ENCODE data around the gene PGAP3. TPM values are rescaled to one million over a fixed set of nuclear protein-coding genes. Genes with fewer than 3 reads are reported as not detected.
"Not testable (repeated sequence)": the region's sequence is repeated elsewhere in the genome, so short reads cannot be mapped to it uniquely, and the experiment has no call there.

Gene PGAP3
- total and polyA plus RNA-seq, 2 of the 4 experiments (the other 2 are of a cell fraction): 4.3 to 9.8 TPM

- H2AK5ac ChIP-seq (ENCODE audit: low read depth, low read length); H4K5ac ChIP-seq (ENCODE audit: low read depth, low read length); H4K20me1 ChIP-seq (ENCODE audit: insufficient read depth, low read length); H3K9ac ChIP-seq (ENCODE audit: low read depth, low read length); H4K8ac ChIP-seq (ENCODE audit: low read depth in 2 of 2, low read length in 2 of 2); H2BK120ac ChIP-seq (ENCODE audit: low read depth, low read length); H3K27me3 ChIP-seq (ENCODE audit: control insufficient read depth, insufficient read depth, low read length); ATAC-seq (ENCODE audit: low read depth); H3K56ac ChIP-seq (ENCODE audit: extremely low read depth, insufficient read depth, low read length); H3K27ac ChIP-seq (ENCODE audit: insufficient read depth, low read length); CTCF ChIA-PET; intact Hi-C loops (cut with micrococcal nuclease); H3K4me1 ChIP-seq (ENCODE audit: control insufficient read depth, insufficient read depth, low read length); H2AK9ac ChIP-seq (replicated peaks; ENCODE audit: low read depth, low read length, poor library complexity); H3K9me1 ChIP-seq (ENCODE audit: insufficient read depth, low read length); H2AFZ ChIP-seq (replicated peaks; ENCODE audit: low read length, poor library complexity); H4K91ac ChIP-seq (ENCODE audit: insufficient read depth, low read depth, low read length); H3K4ac ChIP-seq (ENCODE audit: low read depth, low read length); H2BK20ac ChIP-seq (ENCODE audit: low read depth, low read length); H3K18ac ChIP-seq (ENCODE audit: low read depth, low read length); H2BK15ac ChIP-seq (ENCODE audit: low read depth, low read length); H3K4me2 ChIP-seq (ENCODE audit: low read depth, low read length); H2BK5ac ChIP-seq (ENCODE audit: low read depth, low read length, poor library complexity, severe bottlenecking); H3K23ac ChIP-seq (ENCODE audit: low read depth, low read length); H3K9me3 ChIP-seq (ENCODE audit: control insufficient read depth, insufficient read depth, low read length); dilution Hi-C loops (cut with HindIII; ENCODE audit: low sequenced_read_pairs, unreplicated experiment); BruUV-seq (replicated peaks); POLR2A ChIA-PET (ENCODE audit: unreplicated experiment); DNase-seq; in situ Hi-C loops (cut with MboI; ENCODE audit: low sequenced_read_pairs); H3K14ac ChIP-seq (replicated peaks; ENCODE audit: low read depth, low read length); H3K4me3 ChIP-seq (ENCODE audit: insufficient read depth, low read depth, low read length): not testable (repeated sequence)
- peaks cover 0 to 17% of the 10 kb centered on the region in 2 experiments; a peak in 2 of 4 replicates for H3K79me1 ChIP-seq (ENCODE audit: low read depth in 1 of 2, low read length in 2 of 2)
- H3K36me3 ChIP-seq (ENCODE audit: control insufficient read depth, insufficient read depth, low read length): peaks cover 60% of the 10 kb centered on the region
- WGBS, 2 experiments (ENCODE audit: extremely low coverage in 2 of 2, insufficient read length in 1 of 2): 98% methylated on average over 6 of the region's 11 CpGs; no CpG with 5 or more reads in 1 of the 2 experiments
Measured at GRCh38 chr17:39711071-39711470, 23.2 kb upstream of the PGAP3 start.

All from IMR-90 (cell line).